GM19324 (cell line): ENCODE results near the gene TERT.

Source experiments
- ATAC-seq: cut with Tn5 transposase; IDR thresholded peaks from one replicate; pipeline ENCODE4 v1.9.1; 2021; ENCODE audit warnings: mild to moderate bottlenecking, moderate library complexity; ENCODE audit not compliant: unreplicated experiment, low FRiP score

The TERT gene

GRCh38 chr5:1224631-1225030 lies 70.2 kb downstream of the TERT start:
- no peak for ATAC-seq

- no peak for ATAC-seq
Measured at GRCh38 chr5:1223278-1223670, 71.6 kb downstream of the TERT start.

GRCh38 chr5:1222621-1223277 lies 72.1 kb downstream of the TERT start:
- no peak for ATAC-seq

- no peak for ATAC-seq
Measured at GRCh38 chr5:1222147-1222546, 72.7 kb downstream of the TERT start.

- ATAC-seq, result no peak
Measured at GRCh38 chr5:1221721-1222120, 73.1 kb downstream of the TERT start.

- ATAC-seq, result no peak
Measured at GRCh38 chr5:1220831-1221230, 74.0 kb downstream of the TERT start.

GRCh38 chr5:1220351-1220750 lies 74.5 kb downstream of the TERT start:
- no peak for ATAC-seq

- no peak for ATAC-seq
Measured at GRCh38 chr5:1219768-1220100, 75.1 kb downstream of the TERT start.

GRCh38 chr5:1219098-1219767 lies 75.6 kb downstream of the TERT start:
- ATAC-seq, result no peak

GRCh38 chr5:1218351-1219080 lies 76.4 kb downstream of the TERT start:
- no peak for ATAC-seq

- no peak for ATAC-seq
Measured at GRCh38 chr5:1217596-1218206, 77.2 kb downstream of the TERT start.

- ATAC-seq, result no peak
Measured at GRCh38 chr5:1216918-1217295, 78.0 kb downstream of the TERT start.

GRCh38 chr5:1216211-1216917 lies 78.5 kb downstream of the TERT start:
- ATAC-seq, result no peak

GRCh38 chr5:1215320-1216096 lies 79.4 kb downstream of the TERT start:
- no peak for ATAC-seq

- no peak for ATAC-seq
Measured at GRCh38 chr5:1214936-1215220, 80.0 kb downstream of the TERT start.

- no peak for ATAC-seq
Measured at GRCh38 chr5:1214163-1214935, 80.5 kb downstream of the TERT start.

- no peak for ATAC-seq
Measured at GRCh38 chr5:1213508-1214162, 81.2 kb downstream of the TERT start.

GRCh38 chr5:1212881-1213280 lies 82.0 kb downstream of the TERT start:
- no peak for ATAC-seq

GRCh38 chr5:1212271-1212670 lies 82.6 kb downstream of the TERT start:
- no peak for ATAC-seq
